ENCODE results near the gene TTYH3. TPM values are rescaled to one million over a fixed set of nuclear protein-coding genes. Genes with fewer than 3 reads are reported as not detected.

Gene TTYH3
- total RNA-seq, 3 donors from 2014 or later (not counting 1 experiment from before 2014, with no cell fraction given), result 38.3 to 47.1 (median 42.4) TPM

- Mint-ChIP-seq H3K27ac (no peak overlapping the region), H3K9me3 (no peaks in the 10 kb centered on the region)
- 95% methylated on average over 38 of the region's 38 CpGs for WGBS (ENCODE audit: insufficient coverage)
Observed at GRCh38 chr7:2593036-2593727, 38.6 kb upstream of the TTYH3 start.

GRCh38 chr7:2594599-2594998 is 37.2 kb upstream of the TTYH3 start:
- intact Hi-C loops (cut with micrococcal nuclease), result no loop called here
- Histone ChIP-seq H3K4me1 (ENCODE audit: control insufficient read depth, insufficient read depth, low read length) (no peaks in the 10 kb centered on the region), H3K27ac (ENCODE audit: low read length) (no peak overlapping the region), H3K36me3 (ENCODE audit: control insufficient read depth, insufficient read depth, low read length) (peaks cover 13% of the 10 kb centered on the region), H3K9me3 (ENCODE audit: control insufficient read depth, insufficient read depth, low read length) (no peaks in the 10 kb centered on the region), H3K4me3 (ENCODE audit: low read length) (no peak overlapping the region), H3K27me3 (ENCODE audit: control insufficient read depth, insufficient read depth, low read length) (no peaks in the 10 kb centered on the region)
- ATAC-seq, result no peak
- TF ChIP-seq CTCF (IDR thresholded peaks at IDR 0.05), result no peak
- H3K4me1 Mint-ChIP-seq, result no peaks in the 10 kb centered on the region
- no peaks in the 10 kb centered on the region for H3K36me3 Mint-ChIP-seq
- DNase-seq, result no peak
- whole genome bisulfite sequencing (ENCODE audit: insufficient coverage), result 84% methylated on average over 10 of the region's 10 CpGs
- H3K4me3 Mint-ChIP-seq, result no peak overlapping the region
- no peak overlapping the region for H3K27ac Mint-ChIP-seq
- H3K27me3 Mint-ChIP-seq (ENCODE audit: low read depth in 2 of 2), result no peaks in the 10 kb centered on the region
- no peaks in the 10 kb centered on the region for H3K9me3 Mint-ChIP-seq

More at GRCh38 chr7:2593036-2593727, 38.6 kb upstream of the TTYH3 start:
- ATAC-seq (no peak), DNase-seq (no peak)
- Histone ChIP-seq H3K4me3 (ENCODE audit: low read length) (no peak overlapping the region), H3K4me1 (ENCODE audit: control insufficient read depth, insufficient read depth, low read length) (no peaks in the 10 kb centered on the region), H3K9me3 (ENCODE audit: control insufficient read depth, insufficient read depth, low read length) (no peaks in the 10 kb centered on the region), H3K27me3 (ENCODE audit: control insufficient read depth, insufficient read depth, low read length) (no peaks in the 10 kb centered on the region), H3K27ac (ENCODE audit: low read length) (no peak overlapping the region), H3K36me3 (ENCODE audit: control insufficient read depth, insufficient read depth, low read length) (peaks cover 7% of the 10 kb centered on the region)
- H3K4me3 Mint-ChIP-seq, result no peak overlapping the region
- no peak for TF ChIP-seq CTCF (IDR thresholded peaks at IDR 0.05)
- intact Hi-C loops (cut with micrococcal nuclease), result no loop called here
- H3K36me3 Mint-ChIP-seq, result no peaks in the 10 kb centered on the region
- no peaks in the 10 kb centered on the region for H3K27me3 Mint-ChIP-seq (ENCODE audit: low read depth in 2 of 2)
- no peaks in the 10 kb centered on the region for H3K4me1 Mint-ChIP-seq

GRCh38 chr7:2595258-2595860 is 36.4 kb upstream of the TTYH3 start:
- WGBS (ENCODE audit: insufficient coverage), result 85% methylated on average over 27 of the region's 27 CpGs
- Mint-ChIP-seq H3K9me3 (no peaks in the 10 kb centered on the region), H3K36me3 (no peaks in the 10 kb centered on the region), H3K27ac (no peak overlapping the region), H3K4me3 (no peak overlapping the region), H3K4me1 (no peaks in the 10 kb centered on the region), H3K27me3 (ENCODE audit: low read depth in 2 of 2) (no peaks in the 10 kb centered on the region)
- intact Hi-C loops (cut with micrococcal nuclease), result no loop called here
- Histone ChIP-seq H3K27ac (ENCODE audit: low read length) (no peak overlapping the region), H3K4me1 (ENCODE audit: control insufficient read depth, insufficient read depth, low read length) (no peaks in the 10 kb centered on the region), H3K4me3 (ENCODE audit: low read length) (no peak overlapping the region), H3K9me3 (ENCODE audit: control insufficient read depth, insufficient read depth, low read length) (no peaks in the 10 kb centered on the region), H3K27me3 (ENCODE audit: control insufficient read depth, insufficient read depth, low read length) (no peaks in the 10 kb centered on the region), H3K36me3 (ENCODE audit: control insufficient read depth, insufficient read depth, low read length) (peaks cover 13% of the 10 kb centered on the region)
- no peak for TF ChIP-seq CTCF (IDR thresholded peaks at IDR 0.05)
- no peak for DNase-seq
- no peak for ATAC-seq
